HEK293 (cell line): ENCODE results near the gene CDC42EP5.
A peak's percentile ranks its signal among the peaks of the same experiment; 100 is the strongest.

ENCODE experiments used
- CTCF ChIA-PET: fragments of 350-600 bp; formaldehyde crosslinking; extraction: SDS; loops from one replicate; lab custom pipeline; 2021; ENCODE audit warnings: antibody characterized with exemption; lab: Yijun Ruan, JAX
- POLR2A ChIA-PET: fragments of 300-600 bp; formaldehyde crosslinking; extraction: SDS; loops from one replicate; lab custom pipeline; 2020; ENCODE audit warnings: antibody characterized with exemption, inconsistent platforms; lab: Yijun Ruan, JAX
- H3K27ac ChIP-seq: fragments of 200-500 bp; sonication (Bioruptor generic); 2 replicates; pipeline ENCODE4 v1.5.1; 2014; ENCODE audit warnings: low read depth, low read length, control low read depth, inconsistent platforms; ENCODE audit errors: extremely low read depth
- H3K36me3 ChIP-seq, 2 experiments: fragments of 200-500 bp in 1 of 2; sonication (Bioruptor generic) in 1 of 2; 1 replicate in 1 of 2; 2 replicates in 1 of 2; pipeline ENCODE4 v1.5.1; 2014 to 2017; ENCODE audit warnings: inconsistent platforms in 2 of 2, low read length in 2 of 2; ENCODE audit not compliant: control insufficient read depth in 2 of 2, insufficient read depth in 1 of 2
- H3K4me1 ChIP-seq: fragments of 200-500 bp; sonication (Bioruptor generic); 2 replicates; pipeline ENCODE4 v1.5.1; 2014; ENCODE audit warnings: mild to moderate bottlenecking, low read length, inconsistent platforms; ENCODE audit not compliant: control insufficient read depth, insufficient read depth
- H3K4me3 ChIP-seq: 2 replicates; pipeline ENCODE4 v1.5.1; 2011; ENCODE audit warnings: low read depth, mild to moderate bottlenecking, control low read depth, low read length, moderate library complexity
- H3K9me3 ChIP-seq: fragments of 200-500 bp; sonication (Bioruptor generic); 2 replicates; pipeline ENCODE4 v1.5.1; 2014; ENCODE audit warnings: low read depth, low read length, inconsistent platforms; ENCODE audit not compliant: control insufficient read depth, insufficient read depth
- BCL6B ChIP-seq: fragments of 450-650 bp; formaldehyde crosslinking; IDR thresholded peaks from 2 replicates; pipeline ENCODE4 v1.5.1; 2017; ENCODE audit warnings: missing biosample characterization, missing genetic modification characterization
- KLF7 ChIP-seq: fragments of 450-650 bp; formaldehyde crosslinking; IDR thresholded peaks from 2 replicates; pipeline ENCODE4 v1.5.1; 2016; ENCODE audit warnings: missing biosample characterization, missing genetic modification characterization, borderline replicate concordance
- KLF9 ChIP-seq: fragments of 450-650 bp; formaldehyde crosslinking; IDR thresholded peaks from 2 replicates; pipeline ENCODE4 v1.5.1; 2016; ENCODE audit warnings: missing biosample characterization, missing genetic modification characterization, low read depth
- PATZ1 ChIP-seq: fragments of 450-650 bp; formaldehyde crosslinking; IDR thresholded peaks from 2 replicates; pipeline ENCODE4 v1.5.1; 2016; ENCODE audit warnings: missing biosample characterization, missing genetic modification characterization
- PRDM1 ChIP-seq: fragments of 450-650 bp; formaldehyde crosslinking; IDR thresholded peaks from 2 replicates; pipeline ENCODE4; 2016; ENCODE audit warnings: missing biosample characterization, missing genetic modification characterization
- PRDM4 ChIP-seq: fragments of 450-650 bp; formaldehyde crosslinking; IDR thresholded peaks from 2 replicates; pipeline ENCODE4 v1.5.1; 2017; ENCODE audit warnings: missing biosample characterization, missing genetic modification characterization
- SP3 ChIP-seq: fragments of 450-650 bp; formaldehyde crosslinking; IDR thresholded peaks from 2 replicates; pipeline ENCODE4 v1.5.1; 2016; ENCODE audit warnings: missing biosample characterization, missing genetic modification characterization
- TSHZ1 ChIP-seq: fragments of 450-650 bp; formaldehyde crosslinking; IDR thresholded peaks from 2 replicates; pipeline ENCODE4 v1.5.1; 2016; ENCODE audit warnings: missing biosample characterization, missing genetic modification characterization, borderline replicate concordance
- ZFP69B ChIP-seq: fragments of 450-650 bp; formaldehyde crosslinking; IDR thresholded peaks from 2 replicates; pipeline ENCODE4 v1.5.1; 2016; ENCODE audit warnings: missing biosample characterization, missing genetic modification characterization
- ZIC2 ChIP-seq: fragments of 450-650 bp; formaldehyde crosslinking; IDR thresholded peaks from 2 replicates; pipeline ENCODE4 v1.5.1; 2016; ENCODE audit warnings: missing biosample characterization, missing genetic modification characterization
- ZNF146 ChIP-seq: fragments of 450-650 bp; formaldehyde crosslinking; IDR thresholded peaks from 2 replicates; pipeline ENCODE4 v1.5.1; 2016; ENCODE audit warnings: missing biosample characterization, missing genetic modification characterization
- ZNF2 ChIP-seq: fragments of 450-650 bp; formaldehyde crosslinking; IDR thresholded peaks from 2 replicates; pipeline ENCODE4 v1.5.1; 2016; ENCODE audit warnings: missing biosample characterization, missing genetic modification characterization
- ZNF202 ChIP-seq: fragments of 450-650 bp; formaldehyde crosslinking; IDR thresholded peaks from 2 replicates; pipeline ENCODE4 v1.5.1; 2016; ENCODE audit warnings: missing biosample characterization, missing genetic modification characterization, borderline replicate concordance
- ZNF266 ChIP-seq: fragments of 450-650 bp; formaldehyde crosslinking; IDR thresholded peaks from 2 replicates; pipeline ENCODE4 v1.5.1; 2016; ENCODE audit warnings: missing biosample characterization, missing genetic modification characterization, low read depth
- ZNF280C ChIP-seq: fragments of 450-650 bp; formaldehyde crosslinking; IDR thresholded peaks from 2 replicates; pipeline ENCODE4 v1.5.1; 2016; ENCODE audit warnings: missing biosample characterization, missing genetic modification characterization
- ZNF324 ChIP-seq: fragments of 450-650 bp; formaldehyde crosslinking; IDR thresholded peaks from 2 replicates; pipeline ENCODE4 v1.5.1; 2016; ENCODE audit warnings: missing biosample characterization, missing genetic modification characterization
- ZNF335 ChIP-seq: fragments of 450-650 bp; formaldehyde crosslinking; conservative IDR thresholded peaks from 2 replicates; pipeline ENCODE4 v1.5.1; 2016; ENCODE audit warnings: missing biosample characterization, missing genetic modification characterization
- ZNF341 ChIP-seq: fragments of 450-650 bp; formaldehyde crosslinking; IDR thresholded peaks from 2 replicates; pipeline ENCODE4; 2016; ENCODE audit warnings: low read depth, missing biosample characterization, missing genetic modification characterization
- ZNF488 ChIP-seq: fragments of 450-650 bp; formaldehyde crosslinking; IDR thresholded peaks from 2 replicates; pipeline ENCODE4 v1.5.1; 2016; ENCODE audit warnings: missing biosample characterization, missing genetic modification characterization
- ZNF571 ChIP-seq: fragments of 450-650 bp; formaldehyde crosslinking; IDR thresholded peaks from 2 replicates; pipeline ENCODE4 v1.5.0; 2017; ENCODE audit warnings: missing biosample characterization, missing genetic modification characterization
- ZNF600 ChIP-seq: fragments of 450-650 bp; formaldehyde crosslinking; IDR thresholded peaks from 2 replicates; pipeline ENCODE4 v1.5.1; 2016; ENCODE audit warnings: missing biosample characterization, missing genetic modification characterization
- ZNF623 ChIP-seq: fragments of 450-650 bp; formaldehyde crosslinking; IDR thresholded peaks from 2 replicates; pipeline ENCODE4 v1.5.1; 2016; ENCODE audit warnings: missing biosample characterization, missing genetic modification characterization
- ZNF629 ChIP-seq: fragments of 450-650 bp; formaldehyde crosslinking; IDR thresholded peaks from 2 replicates; pipeline ENCODE4 v1.5.1; 2017; ENCODE audit warnings: missing biosample characterization, missing genetic modification characterization
- ZNF830 ChIP-seq: fragments of 450-650 bp; IDR thresholded peaks from 2 replicates; pipeline ENCODE4 v1.5.0; 2018; ENCODE audit warnings: missing biosample characterization, missing genetic modification characterization, low read depth, mild to moderate bottlenecking, moderate library complexity

Gene CDC42EP5

GRCh38 chr19:54473071-54473891 is at the start of gene CDC42EP5:
TSS of gene CDC42EP5 (minus strand) at chr19:54473296. CDS start at chr19:54465547, 7,749 bp downstream.
- peaks cover 7% of the 10 kb centered on the region; the same call in 1 of the 2 replicates for H3K4me1 ChIP-seq
- peak within 1 kb of the TSS; percentile 0 for H3K4me3 ChIP-seq
- ChIA-PET POLR2A (interaction anchor here (0.7 to 1.8 kb wide), 6 partner anchors 10 to 45 kb away, joined by 3 to 8 read pairs (median 4); partner anchors contain the start of genes LENG8 and LENG9), CTCF (interaction anchor here (0.7 to 1.5 kb wide), 9 partner anchors 8 to 695 kb away, joined by 3 to 5 read pairs (median 3); partner anchors contain the start of gene LENG8)
- H3K36me3 ChIP-seq = no peaks in the 10 kb centered on the region
- H3K9me3 ChIP-seq = no peaks in the 10 kb centered on the region
- H3K27ac ChIP-seq = no peak within 1 kb of the TSS
- TF ChIP-seq ZNF335 (tag by site-specific recombination) = peak; percentile 58
- peak; percentile 74 for TF ChIP-seq SP3 (tag by site-specific recombination)
- TF ChIP-seq ZNF623 (tag by site-specific recombination) = no peak
- TF ChIP-seq KLF9 = peak; percentile 66
- no peak for TF ChIP-seq TSHZ1 (tag by site-specific recombination)
- TF ChIP-seq PATZ1 (tag by site-specific recombination) = peak; percentile 32; the same call in 1 of the 2 replicates
- 0 out of 2 replicates have a peak, but pooled peaks have one; percentile 10 for TF ChIP-seq ZIC2
- no peak for TF ChIP-seq ZNF2 (tag by site-specific recombination)
- no peak for TF ChIP-seq ZNF488
- no peak; the same call in 1 of the 2 replicates for TF ChIP-seq ZNF629 (tag by site-specific recombination)
- TF ChIP-seq ZNF600 (tag by site-specific recombination) = peak; percentile 44; the same call in 1 of the 2 replicates
- no peak for TF ChIP-seq ZNF830 (tag by site-specific recombination)
- TF ChIP-seq PRDM4 (tag by site-specific recombination) = no peak
- no peak for TF ChIP-seq BCL6B (tag by site-specific recombination)
- no peak for TF ChIP-seq ZNF146
- no peak for TF ChIP-seq KLF7 (tag by site-specific recombination)
- no peak for TF ChIP-seq ZNF266 (tag by site-specific recombination)
- no peak for TF ChIP-seq ZNF280C
- no peak for TF ChIP-seq ZNF571 (tag by site-specific recombination)
- TF ChIP-seq ZNF324 (tag by site-specific recombination) = no peak
- TF ChIP-seq ZNF341 (tag by site-specific recombination) = peak; percentile 85
- TF ChIP-seq PRDM1 (tag by site-specific recombination) = peak; percentile 91
- TF ChIP-seq ZFP69B (tag by site-specific recombination) = no peak
- no peak for TF ChIP-seq ZNF202
